ENCODE results near the gene AMBRA1. TPM values are rescaled to one million over a fixed set of nuclear protein-coding genes. Genes with fewer than 3 reads are reported as not detected.

The AMBRA1 gene
- total RNA-seq, 1 donor from 2014 or later, result 11.3 TPM

- FAIRE-seq, result no peak
These were observed 128.1 kb downstream of the AMBRA1 start for GRCh38 chr11:46465683-46466082.

GRCh38 chr11:46463701-46464421, 130.0 kb downstream of the AMBRA1 start:
- FAIRE-seq, result no peak
- TF ChIP-seq CTCF (IDR thresholded peaks at IDR 0.05; ENCODE audit: insufficient read depth, low read length, severe bottlenecking), result no peak
- DNase-seq (ENCODE audit: low read depth), result no peak
- H3K27me3 ChIP-seq (ENCODE audit: control insufficient read depth, insufficient read depth, low read length), result no peaks in the 10 kb centered on the region
- H3K4me3 ChIP-seq (ENCODE audit: low read depth, low read length), result no peak overlapping the region
- no peaks in the 10 kb centered on the region for H3K36me3 ChIP-seq (ENCODE audit: control insufficient read depth, insufficient read depth, low read length)

More at GRCh38 chr11:46465683-46466082, 128.1 kb downstream of the AMBRA1 start:
- H3K4me3 ChIP-seq (ENCODE audit: low read depth, low read length), result no peak overlapping the region
- no peak for DNase-seq (ENCODE audit: low read depth)
- no peaks in the 10 kb centered on the region for H3K36me3 ChIP-seq (ENCODE audit: control insufficient read depth, insufficient read depth, low read length)
- no peak for TF ChIP-seq CTCF (IDR thresholded peaks at IDR 0.05; ENCODE audit: insufficient read depth, low read length, severe bottlenecking)
- no peaks in the 10 kb centered on the region for H3K27me3 ChIP-seq (ENCODE audit: control insufficient read depth, insufficient read depth, low read length)

GRCh38 chr11:46461461-46461927, 132.3 kb downstream of the AMBRA1 start:
- FAIRE-seq (no peak), DNase-seq (ENCODE audit: low read depth) (no peak)
- no peaks in the 10 kb centered on the region for H3K36me3 ChIP-seq (ENCODE audit: control insufficient read depth, insufficient read depth, low read length)
- H3K27me3 ChIP-seq (ENCODE audit: control insufficient read depth, insufficient read depth, low read length), result no peaks in the 10 kb centered on the region
- H3K4me3 ChIP-seq (ENCODE audit: low read depth, low read length), result no peak overlapping the region
- no peak for TF ChIP-seq CTCF (IDR thresholded peaks at IDR 0.05; ENCODE audit: insufficient read depth, low read length, severe bottlenecking)

- H3K27me3 ChIP-seq (ENCODE audit: control insufficient read depth, insufficient read depth, low read length), result no peaks in the 10 kb centered on the region
- FAIRE-seq, result no peak
- no peak for TF ChIP-seq CTCF (IDR thresholded peaks at IDR 0.05; ENCODE audit: insufficient read depth, low read length, severe bottlenecking)
These were observed 135.3 kb downstream of the AMBRA1 start for GRCh38 chr11:46458491-46458890.

GRCh38 chr11:46457659-46458424, 136.0 kb downstream of the AMBRA1 start:
- peak; percentile 62 for DNase-seq (ENCODE audit: low read depth)

More at GRCh38 chr11:46458491-46458890, 135.3 kb downstream of the AMBRA1 start:
- Histone ChIP-seq H3K36me3 (ENCODE audit: control insufficient read depth, insufficient read depth, low read length) (no peaks in the 10 kb centered on the region), H3K4me3 (ENCODE audit: low read depth, low read length) (no peak overlapping the region)
- peak; percentile 18 for DNase-seq (ENCODE audit: low read depth)

More at GRCh38 chr11:46457659-46458424, 136.0 kb downstream of the AMBRA1 start:
- FAIRE-seq, result peak; percentile 28
- no peaks in the 10 kb centered on the region for H3K27me3 ChIP-seq (ENCODE audit: control insufficient read depth, insufficient read depth, low read length)
- H3K36me3 ChIP-seq (ENCODE audit: control insufficient read depth, insufficient read depth, low read length), result no peaks in the 10 kb centered on the region
- TF ChIP-seq CTCF (IDR thresholded peaks at IDR 0.05; ENCODE audit: insufficient read depth, low read length, severe bottlenecking), result no peak
- no peak overlapping the region for H3K4me3 ChIP-seq (ENCODE audit: low read depth, low read length)
